Astrocyte (in vitro differentiated cells and primary cell): Measurements from ENCODE around the gene LRRC61.
"Not testable (repeated sequence)": the region's sequence is repeated elsewhere in the genome, so short reads cannot be mapped to it uniquely, and the experiment has no call there.

Experiments used
- CTCF ChIP-seq: IDR thresholded peaks from 2 replicates; pipeline ENCODE4 v1.5.1; 2011; ENCODE audit warnings: low read depth, mild to moderate bottlenecking, inconsistent platforms, low read length, moderate library complexity; ENCODE audit not compliant: insufficient read depth
- EZH2 ChIP-seq: IDR thresholded peaks from 2 replicates; pipeline ENCODE4 v1.6.1; 2012; ENCODE audit warnings: mild to moderate bottlenecking, low read length, inconsistent platforms; ENCODE audit not compliant: insufficient read depth

- TF ChIP-seq CTCF, EZH2: not testable (repeated sequence)
Measured at GRCh38 chr7:150297978-150298377, 25.2 kb upstream of the LRRC61 start.
